Measurements from ENCODE around the gene SLC39A11. TPM values are rescaled to one million over a fixed set of nuclear protein-coding genes. Genes with fewer than 3 reads are reported as not detected.

The SLC39A11 gene
- total RNA-seq, 4 donors from 2014 or later = 23.0 to 30.9 (median 27.6) TPM

GRCh38 chr17:72717276-72717675, 375.2 kb downstream of the SLC39A11 start:
- H3K27ac ChIP-seq = no peak overlapping the region
- H3K36me3 ChIP-seq = peaks cover 0 to 2% (median 0%) of the 10 kb centered on the region in 3 donors
- H3K4me3 ChIP-seq = no peak overlapping the region
- H3K27me3 ChIP-seq = no peaks in the 10 kb centered on the region
- no peaks in the 10 kb centered on the region for H3K9me3 ChIP-seq
- H3K4me1 ChIP-seq = peaks cover 0 to 9% (median 0%) of the 10 kb centered on the region in 3 donors
- DNase-seq = no peak
- WGBS, 2 donors = 77 to 91% methylated on average over 9 to 10 of the region's 10 CpGs
- intact Hi-C loops (cut with DNase I) = no loop called here
- TF ChIP-seq CTCF (IDR thresholded peaks at IDR 0.05) (no peak), POLR2A (IDR thresholded peaks at IDR 0.05) (no peak)

GRCh38 chr17:72715906-72716572, 376.4 kb downstream of the SLC39A11 start:
- no peak for DNase-seq
- intact Hi-C loops (cut with DNase I) = no loop called here
- no peak overlapping the region for H3K4me3 ChIP-seq

GRCh38 chr17:72714357-72714966, 378.0 kb downstream of the SLC39A11 start:
- whole genome bisulfite sequencing, 2 donors = 74 to 84% methylated on average over 9 of the region's 9 CpGs
- H3K4me1 ChIP-seq = peaks cover 0 to 35% (median 9%) of the 10 kb centered on the region in 3 donors
- H3K4me3 ChIP-seq = no peak overlapping the region
- no peaks in the 10 kb centered on the region for H3K27me3 ChIP-seq
- no peak for DNase-seq
- peaks cover 0 to 4% (median 0%) of the 10 kb centered on the region in 3 donors for H3K9me3 ChIP-seq
- TF ChIP-seq POLR2A (IDR thresholded peaks at IDR 0.05) (no peak), CTCF (IDR thresholded peaks at IDR 0.05) (no peak)
- H3K36me3 ChIP-seq = peaks cover 0 to 7% (median 0%) of the 10 kb centered on the region in 3 donors
- H3K27ac ChIP-seq = no peak overlapping the region
- intact Hi-C loops (cut with DNase I) = no loop called here

More at GRCh38 chr17:72715906-72716572, 376.4 kb downstream of the SLC39A11 start:
- Histone ChIP-seq H3K9me3 (peaks cover 0 to 2% (median 0%) of the 10 kb centered on the region in 3 donors), H3K27me3 (no peaks in the 10 kb centered on the region), H3K4me1 (peaks cover 0 to 21% (median 9%) of the 10 kb centered on the region in 3 donors), H3K36me3 (peaks cover 0 to 7% (median 0%) of the 10 kb centered on the region in 3 donors), H3K27ac (peak overlapping the region in 1 of 4 donors; percentile 14)
- 75 to 78% methylated on average over 19 to 22 of the region's 23 CpGs for WGBS, 2 donors
- TF ChIP-seq CTCF (IDR thresholded peaks at IDR 0.05) (no peak), POLR2A (IDR thresholded peaks at IDR 0.05) (no peak)

- H3K27ac ChIP-seq = no peak overlapping the region
- no peaks in the 10 kb centered on the region for H3K27me3 ChIP-seq
- H3K4me1 ChIP-seq = peaks cover 0 to 41% (median 9%) of the 10 kb centered on the region in 3 donors
- H3K4me3 ChIP-seq = no peak overlapping the region
- peaks cover 0 to 7% (median 0%) of the 10 kb centered on the region in 3 donors for H3K36me3 ChIP-seq
- H3K9me3 ChIP-seq = peaks cover 0 to 4% (median 0%) of the 10 kb centered on the region in 3 donors
- 85 to 96% methylated on average over 5 to 7 of the region's 7 CpGs for WGBS, 2 donors
- no peak for DNase-seq
- intact Hi-C loops (cut with DNase I) = no loop called here
- TF ChIP-seq CTCF (IDR thresholded peaks at IDR 0.05) (no peak), POLR2A (IDR thresholded peaks at IDR 0.05) (no peak)
Measured at GRCh38 chr17:72713701-72714100, 378.8 kb downstream of the SLC39A11 start.

Measured in esophagus squamous epithelium (tissue), 5 donors.